MM.1S (cell line): ENCODE measurements around the gene LNX2.

Source experiments
- DNase-seq: peaks from one replicate; pipeline ENCODE4 v3.0.0-alpha.2; 2015
- H2AFZ ChIP-seq: fragments of 300-600 bp; sonication (generic); 2 replicates; pipeline ENCODE4 v1.6.0; 2016; ENCODE audit warnings: antibody characterized with exemption, low read length
- H3F3A ChIP-seq: fragments of 300-600 bp; sonication (generic); 2 replicates; pipeline ENCODE4 v1.6.1; 2016; ENCODE audit warnings: mild to moderate bottlenecking, antibody characterized with exemption, low read length, moderate library complexity, mixed read lengths; ENCODE audit not compliant: insufficient read depth
- H3K27ac ChIP-seq: fragments of 300-600 bp; sonication (generic); 2 replicates; pipeline ENCODE4 v1.5.1; 2016; ENCODE audit warnings: mild to moderate bottlenecking, low read length
- H3K27me3 ChIP-seq: fragments of 300-600 bp; sonication (generic); replicated peaks from 2 replicates; pipeline ENCODE4 v1.6.0; 2016; ENCODE audit warnings: low read length; ENCODE audit not compliant: insufficient read depth
- H3K36me3 ChIP-seq: fragments of 300-600 bp; sonication (generic); replicated peaks from 2 replicates; pipeline ENCODE4 v1.6.1; 2016; ENCODE audit warnings: mild to moderate bottlenecking, low read length, mixed read lengths; ENCODE audit not compliant: insufficient read depth
- H3K4me1 ChIP-seq: fragments of 300-600 bp; sonication (generic); 2 replicates; pipeline ENCODE4 v1.6.1; 2016; ENCODE audit warnings: low read length, mixed read lengths
- H3K4me2 ChIP-seq: fragments of 300-600 bp; sonication (generic); 2 replicates; pipeline ENCODE4 v1.6.0; 2016; ENCODE audit warnings: low read depth, low read length
- H3K4me3 ChIP-seq: fragments of 300-600 bp; sonication (generic); 2 replicates; pipeline ENCODE4 v1.5.1; 2016; ENCODE audit warnings: low read length, mixed read lengths
- H3K79me2 ChIP-seq: fragments of 300-600 bp; sonication (generic); 2 replicates; pipeline ENCODE4 v1.6.1; 2016; ENCODE audit warnings: mixed run types, low read length, mixed read lengths
- H3K9ac ChIP-seq: fragments of 300-600 bp; sonication (generic); 2 replicates; pipeline ENCODE4 v1.6.1; 2016; ENCODE audit warnings: low read length, mixed read lengths
- H3K9me2 ChIP-seq: fragments of 300-600 bp; sonication (generic); replicated peaks from 2 replicates; pipeline ENCODE4 v1.6.1; 2016; ENCODE audit warnings: mild to moderate bottlenecking, low read length, mixed read lengths; ENCODE audit not compliant: insufficient read depth
- H3K9me3 ChIP-seq: fragments of 300-600 bp; sonication (generic); replicated peaks from 2 replicates; pipeline ENCODE4 v1.6.1; 2016; ENCODE audit warnings: mild to moderate bottlenecking, low read length, mixed read lengths; ENCODE audit not compliant: insufficient read depth
- H4K20me1 ChIP-seq: fragments of 300-600 bp; sonication (generic); 2 replicates; pipeline ENCODE4 v1.6.1; 2016; ENCODE audit warnings: mild to moderate bottlenecking, low read length, moderate library complexity, mixed read lengths; ENCODE audit not compliant: insufficient read depth
- EZH2 ChIP-seq: fragments of 300-600 bp; sonication (generic); optimal IDR thresholded peaks from 2 replicates; pipeline ENCODE3; 2017; ENCODE audit warnings: low read depth, mild to moderate bottlenecking, antibody characterized with exemption, low read length, mixed read lengths
- EZH2phosphoT487 ChIP-seq: fragments of 300-600 bp; sonication (generic); IDR thresholded peaks from 2 replicates; pipeline ENCODE4 v1.6.1; 2018; ENCODE audit warnings: antibody characterized with exemption, low read length
- TF ChIP-seq, protein P1 (sequence below): fragments of 300-600 bp; sonication (generic); IDR thresholded peaks from 2 replicates; pipeline ENCODE4 v1.5.1; 2016; ENCODE audit warnings: antibody characterized with exemption, low read length, mixed read lengths

Gene LNX2

DNA sequence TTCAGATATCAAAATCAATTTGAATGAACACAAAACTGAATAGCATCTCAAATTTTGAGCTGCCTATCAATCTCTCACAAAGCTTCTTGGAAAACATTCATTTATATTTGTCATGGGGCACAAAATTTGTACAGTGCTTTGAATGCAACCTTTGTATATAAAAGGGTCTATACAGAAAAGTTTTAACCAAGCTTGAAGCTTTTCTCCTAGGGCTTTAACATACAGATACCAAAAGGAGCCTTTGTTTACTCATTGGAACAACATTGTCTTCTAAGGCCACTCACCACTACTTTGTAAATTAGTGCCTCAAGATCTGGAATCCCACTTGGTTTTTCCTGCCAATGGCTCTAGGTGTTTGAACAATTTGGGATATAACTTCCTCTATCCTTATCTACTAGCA is 21.2 kb downstream of the LNX2 start:
- no peak overlapping the region for H2AFZ ChIP-seq
- no peaks in the 10 kb centered on the region for H3K9me2 ChIP-seq
- peaks cover 82% of the 10 kb centered on the region for H3K79me2 ChIP-seq
- no peak for DNase-seq
- peaks cover 10% of the 10 kb centered on the region for H3K4me1 ChIP-seq
- no peaks in the 10 kb centered on the region for H4K20me1 ChIP-seq
- H3K27ac ChIP-seq = no peak overlapping the region
- H3F3A ChIP-seq = no peaks in the 10 kb centered on the region
- no peaks in the 10 kb centered on the region for H3K9me3 ChIP-seq
- H3K27me3 ChIP-seq = no peaks in the 10 kb centered on the region
- H3K9ac ChIP-seq = no peak overlapping the region
- H3K4me3 ChIP-seq = no peak overlapping the region
- no peak for TF ChIP-seq EZH2
- no peak for TF ChIP-seq EZH2phosphoT487
- TF ChIP-seq, protein P1, sequence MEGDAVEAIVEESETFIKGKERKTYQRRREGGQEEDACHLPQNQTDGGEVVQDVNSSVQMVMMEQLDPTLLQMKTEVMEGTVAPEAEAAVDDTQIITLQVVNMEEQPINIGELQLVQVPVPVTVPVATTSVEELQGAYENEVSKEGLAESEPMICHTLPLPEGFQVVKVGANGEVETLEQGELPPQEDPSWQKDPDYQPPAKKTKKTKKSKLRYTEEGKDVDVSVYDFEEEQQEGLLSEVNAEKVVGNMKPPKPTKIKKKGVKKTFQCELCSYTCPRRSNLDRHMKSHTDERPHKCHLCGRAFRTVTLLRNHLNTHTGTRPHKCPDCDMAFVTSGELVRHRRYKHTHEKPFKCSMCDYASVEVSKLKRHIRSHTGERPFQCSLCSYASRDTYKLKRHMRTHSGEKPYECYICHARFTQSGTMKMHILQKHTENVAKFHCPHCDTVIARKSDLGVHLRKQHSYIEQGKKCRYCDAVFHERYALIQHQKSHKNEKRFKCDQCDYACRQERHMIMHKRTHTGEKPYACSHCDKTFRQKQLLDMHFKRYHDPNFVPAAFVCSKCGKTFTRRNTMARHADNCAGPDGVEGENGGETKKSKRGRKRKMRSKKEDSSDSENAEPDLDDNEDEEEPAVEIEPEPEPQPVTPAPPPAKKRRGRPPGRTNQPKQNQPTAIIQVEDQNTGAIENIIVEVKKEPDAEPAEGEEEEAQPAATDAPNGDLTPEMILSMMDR = no peak
- no peak overlapping the region for H3K4me2 ChIP-seq
- H3K36me3 ChIP-seq = no peaks in the 10 kb centered on the region

DNA sequence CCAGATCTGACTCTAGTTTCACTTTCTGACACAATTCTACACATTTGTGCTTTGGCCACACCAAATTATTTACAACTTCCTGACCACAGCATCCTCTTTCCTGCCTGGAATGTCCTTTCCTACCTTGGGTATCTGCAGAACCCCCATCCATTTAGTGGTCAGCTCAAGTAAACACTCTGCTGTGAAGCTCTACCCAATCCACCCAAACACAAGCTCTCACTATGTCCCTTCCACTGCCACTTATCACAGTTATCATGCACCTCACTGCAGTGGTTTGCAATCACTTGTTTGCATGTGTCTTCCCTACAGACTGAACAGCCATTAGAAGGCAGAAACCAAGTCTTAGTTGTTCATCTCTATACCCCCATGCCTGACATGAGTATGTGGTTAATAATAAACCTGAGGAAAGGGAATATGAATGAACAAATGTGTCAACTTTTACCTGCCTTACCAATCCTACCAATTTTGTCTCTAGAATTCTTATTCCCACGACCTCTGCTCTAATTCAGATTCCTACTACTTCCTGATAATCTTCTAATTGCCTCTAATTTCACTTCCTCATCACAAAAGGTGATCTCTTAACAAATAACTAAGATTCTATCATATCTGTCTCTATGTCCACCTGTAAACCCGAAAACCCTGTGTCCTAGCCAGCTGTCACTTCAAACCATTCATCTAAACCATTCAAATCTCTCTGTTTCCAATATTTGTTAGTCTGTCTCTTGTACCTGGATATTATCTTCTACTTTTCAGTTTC is 25.1 kb downstream of the LNX2 start:
- Histone ChIP-seq H3K4me3 (no peak overlapping the region), H2AFZ (no peak overlapping the region), H3K9me3 (no peaks in the 10 kb centered on the region), H3F3A (no peaks in the 10 kb centered on the region), H3K4me2 (no peak overlapping the region), H3K4me1 (peaks cover 10% of the 10 kb centered on the region), H3K9me2 (no peaks in the 10 kb centered on the region), H3K9ac (no peak overlapping the region), H3K27me3 (no peaks in the 10 kb centered on the region), H3K27ac (no peak overlapping the region), H3K79me2 (peaks cover 71% of the 10 kb centered on the region), H3K36me3 (no peaks in the 10 kb centered on the region), H4K20me1 (no peaks in the 10 kb centered on the region)
- DNase-seq = no peak
- TF ChIP-seq, protein P1 = no peak
- TF ChIP-seq EZH2phosphoT487 (no peak), EZH2 (no peak)

DNA sequence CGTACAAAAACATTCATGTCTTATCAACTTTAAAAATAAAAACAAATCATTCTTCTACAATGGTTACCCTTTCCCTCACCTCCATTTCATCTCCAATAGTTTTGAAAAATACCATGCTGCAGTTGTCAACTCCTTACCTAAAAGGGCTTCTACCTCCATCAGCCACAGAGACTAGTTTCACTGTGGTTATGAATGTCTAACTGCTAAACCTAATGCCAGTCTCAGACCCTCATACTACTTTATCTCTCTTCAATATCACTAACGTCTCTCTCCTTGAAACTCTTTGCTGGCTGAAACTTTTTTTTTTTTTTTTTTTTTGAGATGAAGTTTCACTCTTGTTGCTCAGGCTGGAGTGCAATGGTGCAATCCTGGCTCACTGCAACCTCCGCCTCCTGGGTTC is 27.1 kb downstream of the LNX2 start:
- Histone ChIP-seq H2AFZ (no peak overlapping the region), H3K9me2 (no peaks in the 10 kb centered on the region), H3K4me1 (peaks cover 10% of the 10 kb centered on the region), H3K27ac (no peak overlapping the region), H3K9me3 (no peaks in the 10 kb centered on the region), H3K36me3 (no peaks in the 10 kb centered on the region), H3K27me3 (no peaks in the 10 kb centered on the region), H3K4me2 (no peak overlapping the region), H3K9ac (no peak overlapping the region), H3K4me3 (no peak overlapping the region), H3K79me2 (peaks cover 57% of the 10 kb centered on the region), H4K20me1 (no peaks in the 10 kb centered on the region), H3F3A (no peaks in the 10 kb centered on the region)
- no peak for DNase-seq
- TF ChIP-seq EZH2phosphoT487 (no peak), EZH2 (no peak)
- TF ChIP-seq, protein P1 = no peak
